ENCODE results near the gene NHEJ1. TPM values are rescaled to one million over a fixed set of nuclear protein-coding genes. Genes with fewer than 3 reads are reported as not detected.

Gene NHEJ1
- total RNA-seq, 2 experiments from 2014 or later, result 12.7 to 14.3 TPM

- BruUV-seq (replicated peaks), result no TSS peak
- DNase-seq (ENCODE audit: low spot score), result no peak
- intact Hi-C loops (cut with micrococcal nuclease; ENCODE audit: unreplicated experiment), result no loop called here
- Histone ChIP-seq H2AFZ (ENCODE audit: low read length) (peak overlapping the region; percentile 63; the same call in 1 of the 2 replicates), H3K9me2 (ENCODE audit: insufficient read depth, low read length) (no peaks in the 10 kb centered on the region), H3K79me2 (ENCODE audit: insufficient read depth, low read depth, low read length) (peaks cover 3% of the 10 kb centered on the region; the same call in 1 of the 2 replicates), H3K4me1 (ENCODE audit: insufficient read depth, low read length, poor library complexity, severe bottlenecking) (peaks cover 11% of the 10 kb centered on the region), H3K4me3 (ENCODE audit: low read depth, low read length, poor library complexity, severe bottlenecking) (peak overlapping the region; percentile 73), H3K4me2 (ENCODE audit: low read length) (peak overlapping the region; percentile 80), H3K27ac (ENCODE audit: low read depth, low read length, poor library complexity, severe bottlenecking) (peak overlapping the region; percentile 68), H3K36me3 (ENCODE audit: insufficient read depth, low read length) (no peaks in the 10 kb centered on the region; the same call in 1 of the 2 replicates), H4K20me1 (ENCODE audit: insufficient read depth, low read length) (no peaks in the 10 kb centered on the region), H3K9me3 (ENCODE audit: low read length) (no peaks in the 10 kb centered on the region)
- ChIA-PET CTCF (ENCODE audit: unreplicated experiment) (no interaction called here), POLR2A (no interaction called here)
- TF ChIP-seq, protein P1, sequence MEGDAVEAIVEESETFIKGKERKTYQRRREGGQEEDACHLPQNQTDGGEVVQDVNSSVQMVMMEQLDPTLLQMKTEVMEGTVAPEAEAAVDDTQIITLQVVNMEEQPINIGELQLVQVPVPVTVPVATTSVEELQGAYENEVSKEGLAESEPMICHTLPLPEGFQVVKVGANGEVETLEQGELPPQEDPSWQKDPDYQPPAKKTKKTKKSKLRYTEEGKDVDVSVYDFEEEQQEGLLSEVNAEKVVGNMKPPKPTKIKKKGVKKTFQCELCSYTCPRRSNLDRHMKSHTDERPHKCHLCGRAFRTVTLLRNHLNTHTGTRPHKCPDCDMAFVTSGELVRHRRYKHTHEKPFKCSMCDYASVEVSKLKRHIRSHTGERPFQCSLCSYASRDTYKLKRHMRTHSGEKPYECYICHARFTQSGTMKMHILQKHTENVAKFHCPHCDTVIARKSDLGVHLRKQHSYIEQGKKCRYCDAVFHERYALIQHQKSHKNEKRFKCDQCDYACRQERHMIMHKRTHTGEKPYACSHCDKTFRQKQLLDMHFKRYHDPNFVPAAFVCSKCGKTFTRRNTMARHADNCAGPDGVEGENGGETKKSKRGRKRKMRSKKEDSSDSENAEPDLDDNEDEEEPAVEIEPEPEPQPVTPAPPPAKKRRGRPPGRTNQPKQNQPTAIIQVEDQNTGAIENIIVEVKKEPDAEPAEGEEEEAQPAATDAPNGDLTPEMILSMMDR (conservative IDR thresholded peaks at IDR 0.05; ENCODE audit: low read length), result no peak
- TF ChIP-seq EZH2phosphoT487 (IDR thresholded peaks at IDR 0.05; ENCODE audit: borderline replicate concordance, low read depth, low read length), result no peak
Observed at GRCh38 chr2:219161097-219161496, 482 bp upstream of the NHEJ1 start.

GRCh38 chr2:219159771-219160185, 837 bp downstream of the NHEJ1 start:
- H3K4me2 ChIP-seq (ENCODE audit: low read length), result peak overlapping the region; percentile 80
- intact Hi-C loops (cut with micrococcal nuclease; ENCODE audit: unreplicated experiment), result loop anchor here (1.0 kb wide), 9 partner anchors 17 to 229 kb away; partner anchors contain the start of genes ANKZF1, ATG9A, CNPPD1 and DNAJB2
- no peaks in the 10 kb centered on the region; the same call in 1 of the 2 replicates for H3K36me3 ChIP-seq (ENCODE audit: insufficient read depth, low read length)
- peaks cover 11% of the 10 kb centered on the region for H3K4me1 ChIP-seq (ENCODE audit: insufficient read depth, low read length, poor library complexity, severe bottlenecking)
- no peak overlapping the region; the same call in 1 of the 2 replicates for H2AFZ ChIP-seq (ENCODE audit: low read length)
- no peaks in the 10 kb centered on the region for H3K9me3 ChIP-seq (ENCODE audit: low read length)
- ChIA-PET POLR2A (interaction anchor here (0.6 to 0.8 kb wide), 3 partner anchors 37 to 766 kb away, joined by 3 to 4 read pairs (median 3); no protein-coding TSS in a partner anchor), CTCF (ENCODE audit: unreplicated experiment) (interaction anchor here (1.2 to 1.6 kb wide), 2 partner anchors 118 to 135 kb away, joined by 4 to 6 read pairs; no protein-coding TSS in a partner anchor)
- H3K79me2 ChIP-seq (ENCODE audit: insufficient read depth, low read depth, low read length), result peaks cover 3% of the 10 kb centered on the region; the same call in 1 of the 2 replicates
- H4K20me1 ChIP-seq (ENCODE audit: insufficient read depth, low read length), result no peaks in the 10 kb centered on the region
- no peak for DNase-seq (ENCODE audit: low spot score)
- no peak for TF ChIP-seq EZH2phosphoT487 (IDR thresholded peaks at IDR 0.05; ENCODE audit: borderline replicate concordance, low read depth, low read length)
- TF ChIP-seq, protein P1 (conservative IDR thresholded peaks at IDR 0.05; ENCODE audit: low read length), result no peak
- H3K9me2 ChIP-seq (ENCODE audit: insufficient read depth, low read length), result no peaks in the 10 kb centered on the region
- no peak overlapping the region for H3K27ac ChIP-seq (ENCODE audit: low read depth, low read length, poor library complexity, severe bottlenecking)
- no TSS peak for BruUV-seq (replicated peaks)
- H3K4me3 ChIP-seq (ENCODE audit: low read depth, low read length, poor library complexity, severe bottlenecking), result peak overlapping the region; percentile 73

DNA sequence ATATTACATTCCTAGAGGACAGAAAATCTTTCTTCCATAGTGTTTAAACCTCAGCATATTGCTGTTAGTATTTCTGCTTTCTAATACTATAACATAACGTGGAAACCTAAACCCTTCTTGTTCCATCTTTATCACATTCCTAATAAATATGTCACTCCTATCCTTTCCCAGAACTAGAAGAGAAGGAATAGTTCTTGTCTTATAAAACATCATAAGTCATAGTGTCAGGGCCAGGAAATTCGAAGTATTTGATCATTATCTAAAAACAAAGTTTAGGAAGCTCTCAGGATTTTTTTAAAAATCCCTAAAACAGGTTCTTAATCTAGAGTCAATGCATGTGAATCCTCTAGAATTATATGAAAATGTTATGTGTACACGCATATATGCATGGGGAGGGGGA, 2.0 kb downstream of the NHEJ1 start:
- POLR2A ChIA-PET, result interaction anchor here (1.0 to 1.5 kb wide), 3 partner anchors 120 to 141 kb away, joined by 3 to 4 read pairs (median 3); no protein-coding TSS in a partner anchor

More for the DNA sequence above, 2.0 kb downstream of the NHEJ1 start:
- peaks cover 11% of the 10 kb centered on the region for H3K4me1 ChIP-seq (ENCODE audit: insufficient read depth, low read length, poor library complexity, severe bottlenecking)
- H2AFZ ChIP-seq (ENCODE audit: low read length), result no peak overlapping the region
- intact Hi-C loops (cut with micrococcal nuclease; ENCODE audit: unreplicated experiment), result no loop called here
- H3K4me2 ChIP-seq (ENCODE audit: low read length), result no peak overlapping the region
- no peak for DNase-seq (ENCODE audit: low spot score)
- no peak overlapping the region for H3K27ac ChIP-seq (ENCODE audit: low read depth, low read length, poor library complexity, severe bottlenecking)
- peaks cover 5% of the 10 kb centered on the region; the same call in 1 of the 2 replicates for H3K36me3 ChIP-seq (ENCODE audit: insufficient read depth, low read length)
- TF ChIP-seq, protein P1 (conservative IDR thresholded peaks at IDR 0.05; ENCODE audit: low read length), result no peak
- no peak for TF ChIP-seq EZH2phosphoT487 (IDR thresholded peaks at IDR 0.05; ENCODE audit: borderline replicate concordance, low read depth, low read length)
- no TSS peak for BruUV-seq (replicated peaks)
- H3K9me2 ChIP-seq (ENCODE audit: insufficient read depth, low read length), result no peaks in the 10 kb centered on the region
- CTCF ChIA-PET (ENCODE audit: unreplicated experiment), result interaction anchor here (0.6 to 1.6 kb wide), 4 partner anchors 45 to 137 kb away, joined by 4 to 6 read pairs (median 4); no protein-coding TSS in a partner anchor
- peaks cover 3% of the 10 kb centered on the region; the same call in 1 of the 2 replicates for H3K79me2 ChIP-seq (ENCODE audit: insufficient read depth, low read depth, low read length)
- no peaks in the 10 kb centered on the region for H4K20me1 ChIP-seq (ENCODE audit: insufficient read depth, low read length)
- H3K4me3 ChIP-seq (ENCODE audit: low read depth, low read length, poor library complexity, severe bottlenecking), result no peak overlapping the region
- no peaks in the 10 kb centered on the region for H3K9me3 ChIP-seq (ENCODE audit: low read length)
